Panc1 (cell line): ENCODE measurements around the gene FRMD4A. TPM values are rescaled to one million over a fixed set of nuclear protein-coding genes. Genes with fewer than 3 reads are reported as not detected.

Experiments
- ATAC-seq: fragments of 200-7000 bp; cut with Tn5 transposase; 2 replicates; pipeline ENCODE4 v1.9.1; 2020; ENCODE audit warnings: mild to moderate bottlenecking, moderate library complexity
- BruUV-seq: library from RNA; stranded (reverse); fragments of 400-500 nt; replicated peaks from 2 replicates; lab custom pipeline; 2021; lab: Mats Ljungman, UMichigan
- CTCF ChIA-PET: fragments of 300-600 bp; sonication (Branson Sonifier 250); formaldehyde crosslinking; loops from one replicate; lab custom pipeline; 2022; ENCODE audit warnings: antibody characterized with exemption; lab: Charles Lee
- POLR2A ChIA-PET: fragments of 300-600 bp; sonication (Branson Sonifier 250); formaldehyde crosslinking; loops from one replicate; lab custom pipeline; 2022; ENCODE audit warnings: antibody characterized with exemption; lab: Charles Lee
- DNase-seq: peaks from one replicate; pipeline ENCODE4 v3.0.0-alpha.2; 2010; ENCODE audit warnings: low read depth, low spot score
- H3K27ac ChIP-seq: 2 replicates; pipeline ENCODE4 v1.5.1; 2011; ENCODE audit warnings: mild to moderate bottlenecking, low read length, inconsistent platforms
- H3K27me3 ChIP-seq: fragments of 200-500 bp; sonication (Bioruptor generic); 2 replicates; pipeline ENCODE4 v1.6.0; 2014; ENCODE audit warnings: low read length, inconsistent platforms; ENCODE audit not compliant: control insufficient read depth, insufficient read depth
- H3K36me3 ChIP-seq: fragments of 200-500 bp; sonication (Bioruptor generic); 2 replicates; pipeline ENCODE4 v1.5.1; 2014; ENCODE audit warnings: inconsistent platforms, mild to moderate bottlenecking, low read length, moderate library complexity; ENCODE audit not compliant: control insufficient read depth, insufficient read depth
- H3K4me1 ChIP-seq: 2 replicates; pipeline ENCODE4 v1.5.1; 2011; ENCODE audit warnings: inconsistent platforms, mild to moderate bottlenecking, low read length, moderate library complexity; ENCODE audit not compliant: control insufficient read depth, insufficient read depth
- H3K4me3 ChIP-seq, 2 experiments: 2 replicates each; pipeline ENCODE4 v1.5.1; 2011 to 2012; ENCODE audit warnings: low read depth in 2 of 2, low read length in 2 of 2, mild to moderate bottlenecking in 2 of 2, inconsistent platforms in 1 of 2, moderate library complexity in 1 of 2
- H3K9me3 ChIP-seq: fragments of 200-500 bp; sonication (Bioruptor generic); 2 replicates; pipeline ENCODE4 v1.5.1; 2014; ENCODE audit warnings: low read depth, mild to moderate bottlenecking, inconsistent platforms, low read length, moderate library complexity; ENCODE audit not compliant: control insufficient read depth, insufficient read depth
- POLR2AphosphoS5 ChIP-seq: IDR thresholded peaks from 2 replicates; pipeline ENCODE4 v1.6.1; 2012; ENCODE audit warnings: mild to moderate bottlenecking, low read depth, low read length, moderate library complexity
- SIN3A ChIP-seq: IDR thresholded peaks from 2 replicates; pipeline ENCODE4 v1.6.1; 2012; ENCODE audit warnings: low read depth, mild to moderate bottlenecking, low read length, moderate library complexity, borderline replicate concordance; ENCODE audit not compliant: insufficient read depth
- TCF7L2 ChIP-seq: IDR thresholded peaks from 2 replicates; pipeline ENCODE4 v1.6.1; 2011; ENCODE audit warnings: mild to moderate bottlenecking, low read depth, low read length, inconsistent platforms
- in situ Hi-C: cut with HindIII; loops from 2 replicates; pipeline ENCODE4 v1.10.0; 2016; ENCODE audit warnings: low sequenced_read_pairs, low pct_unique_long_range_greater_than_20kb
- intact Hi-C: fragments of 100-400 bp; cut with micrococcal nuclease; formaldehyde crosslinking; loops from one replicate; pipeline ENCODE4 v1.10.0; 2022; ENCODE audit not compliant: unreplicated experiment
- total RNA-seq: library from RNA; stranded (reverse); gene quantifications from one replicate; pipeline ENCODE4 v1.2.1, GENCODE V29; 2021; ENCODE audit not compliant: unreplicated experiment
- TF ChIP-seq, protein P1 (sequence below): fragments of 450-650 bp; IDR thresholded peaks from 2 replicates; pipeline ENCODE4 v1.5.1; 2017; ENCODE audit warnings: mild to moderate bottlenecking
- TF ChIP-seq, protein P2 (sequence below), 2 experiments: IDR thresholded peaks; 2 replicates each; pipeline ENCODE4 v1.6.1; 2011 to 2012; ENCODE audit warnings: low read depth in 2 of 2, control low read depth in 1 of 2, low read length in 1 of 2, mild to moderate bottlenecking in 1 of 2, moderate library complexity in 1 of 2; ENCODE audit not compliant: insufficient read depth in 1 of 2

Gene FRMD4A
- total RNA-seq, 1 experiment from 2014 or later = 7.1 TPM

DNA sequence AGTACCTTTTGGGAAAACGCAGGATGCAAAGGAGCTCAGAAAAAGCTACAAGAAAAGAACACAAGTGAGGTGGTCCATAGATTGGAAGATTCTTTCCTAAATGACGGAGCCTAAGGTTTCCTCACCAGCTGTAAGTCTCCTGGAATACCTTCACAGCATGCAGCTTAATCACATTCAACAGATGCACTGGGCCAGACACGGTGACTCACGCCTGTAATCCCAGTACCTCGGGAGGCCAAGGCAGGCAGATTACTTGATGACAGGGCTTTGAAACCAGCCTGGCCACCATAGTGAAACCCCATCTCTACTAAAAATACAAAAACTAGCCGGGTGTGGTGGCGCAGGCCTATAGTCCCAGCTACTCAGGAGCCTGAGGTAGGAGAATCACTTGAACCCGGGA, 228.7 kb downstream of the FRMD4A start:
- no TSS peak for BruUV-seq
- intact Hi-C loops = no loop called here
- no peaks in the 10 kb centered on the region for H3K4me1 ChIP-seq
- ChIA-PET CTCF (interaction anchor here (0.6 kb wide), 2 partner anchors 61 to 514 kb away, joined by 3 to 6 read pairs; no protein-coding TSS in a partner anchor), POLR2A (no interaction called here)
- H3K27ac ChIP-seq = no peak overlapping the region
- TF ChIP-seq POLR2AphosphoS5 = no peak
- no peak for TF ChIP-seq SIN3A
- TF ChIP-seq, protein P1, sequence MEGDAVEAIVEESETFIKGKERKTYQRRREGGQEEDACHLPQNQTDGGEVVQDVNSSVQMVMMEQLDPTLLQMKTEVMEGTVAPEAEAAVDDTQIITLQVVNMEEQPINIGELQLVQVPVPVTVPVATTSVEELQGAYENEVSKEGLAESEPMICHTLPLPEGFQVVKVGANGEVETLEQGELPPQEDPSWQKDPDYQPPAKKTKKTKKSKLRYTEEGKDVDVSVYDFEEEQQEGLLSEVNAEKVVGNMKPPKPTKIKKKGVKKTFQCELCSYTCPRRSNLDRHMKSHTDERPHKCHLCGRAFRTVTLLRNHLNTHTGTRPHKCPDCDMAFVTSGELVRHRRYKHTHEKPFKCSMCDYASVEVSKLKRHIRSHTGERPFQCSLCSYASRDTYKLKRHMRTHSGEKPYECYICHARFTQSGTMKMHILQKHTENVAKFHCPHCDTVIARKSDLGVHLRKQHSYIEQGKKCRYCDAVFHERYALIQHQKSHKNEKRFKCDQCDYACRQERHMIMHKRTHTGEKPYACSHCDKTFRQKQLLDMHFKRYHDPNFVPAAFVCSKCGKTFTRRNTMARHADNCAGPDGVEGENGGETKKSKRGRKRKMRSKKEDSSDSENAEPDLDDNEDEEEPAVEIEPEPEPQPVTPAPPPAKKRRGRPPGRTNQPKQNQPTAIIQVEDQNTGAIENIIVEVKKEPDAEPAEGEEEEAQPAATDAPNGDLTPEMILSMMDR = no peak
- no peak for TF ChIP-seq TCF7L2
- TF ChIP-seq, protein P2, sequence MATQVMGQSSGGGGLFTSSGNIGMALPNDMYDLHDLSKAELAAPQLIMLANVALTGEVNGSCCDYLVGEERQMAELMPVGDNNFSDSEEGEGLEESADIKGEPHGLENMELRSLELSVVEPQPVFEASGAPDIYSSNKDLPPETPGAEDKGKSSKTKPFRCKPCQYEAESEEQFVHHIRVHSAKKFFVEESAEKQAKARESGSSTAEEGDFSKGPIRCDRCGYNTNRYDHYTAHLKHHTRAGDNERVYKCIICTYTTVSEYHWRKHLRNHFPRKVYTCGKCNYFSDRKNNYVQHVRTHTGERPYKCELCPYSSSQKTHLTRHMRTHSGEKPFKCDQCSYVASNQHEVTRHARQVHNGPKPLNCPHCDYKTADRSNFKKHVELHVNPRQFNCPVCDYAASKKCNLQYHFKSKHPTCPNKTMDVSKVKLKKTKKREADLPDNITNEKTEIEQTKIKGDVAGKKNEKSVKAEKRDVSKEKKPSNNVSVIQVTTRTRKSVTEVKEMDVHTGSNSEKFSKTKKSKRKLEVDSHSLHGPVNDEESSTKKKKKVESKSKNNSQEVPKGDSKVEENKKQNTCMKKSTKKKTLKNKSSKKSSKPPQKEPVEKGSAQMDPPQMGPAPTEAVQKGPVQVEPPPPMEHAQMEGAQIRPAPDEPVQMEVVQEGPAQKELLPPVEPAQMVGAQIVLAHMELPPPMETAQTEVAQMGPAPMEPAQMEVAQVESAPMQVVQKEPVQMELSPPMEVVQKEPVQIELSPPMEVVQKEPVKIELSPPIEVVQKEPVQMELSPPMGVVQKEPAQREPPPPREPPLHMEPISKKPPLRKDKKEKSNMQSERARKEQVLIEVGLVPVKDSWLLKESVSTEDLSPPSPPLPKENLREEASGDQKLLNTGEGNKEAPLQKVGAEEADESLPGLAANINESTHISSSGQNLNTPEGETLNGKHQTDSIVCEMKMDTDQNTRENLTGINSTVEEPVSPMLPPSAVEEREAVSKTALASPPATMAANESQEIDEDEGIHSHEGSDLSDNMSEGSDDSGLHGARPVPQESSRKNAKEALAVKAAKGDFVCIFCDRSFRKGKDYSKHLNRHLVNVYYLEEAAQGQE (IDR thresholded peaks at IDR 0.05; ENCODE audit: insufficient read depth in 1 of 2, low read depth in 2 of 2, low read length in 1 of 2) = no peak
- ATAC-seq (no peak), DNase-seq (no peak)
- H3K4me3 ChIP-seq = no peak overlapping the region
- in situ Hi-C loops = no loop called here
- H3K36me3 ChIP-seq = no peaks in the 10 kb centered on the region
- H3K27me3 ChIP-seq = no peaks in the 10 kb centered on the region
- no peaks in the 10 kb centered on the region for H3K9me3 ChIP-seq

DNA sequence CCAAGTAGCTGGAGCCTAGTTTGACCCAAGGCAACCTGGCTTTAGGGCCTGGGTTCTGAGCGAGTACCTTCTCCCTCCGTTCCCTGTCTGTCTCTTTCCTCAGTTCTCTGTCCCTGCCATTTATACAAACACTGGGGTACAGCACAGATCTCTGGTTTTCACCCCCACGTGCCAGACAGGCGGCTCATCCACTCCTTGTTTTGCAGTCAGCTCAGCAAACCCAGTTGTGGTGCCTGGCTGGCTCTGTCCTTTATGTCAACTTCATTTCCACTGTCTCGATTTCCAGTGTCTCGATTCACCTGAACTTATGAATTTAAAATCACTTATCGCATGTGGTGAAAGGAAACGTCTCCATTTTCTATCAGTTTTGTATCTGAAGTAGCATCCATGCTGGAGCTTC, 230.8 kb downstream of the FRMD4A start:
- DNase-seq = no peak
- H3K27ac ChIP-seq = no peak overlapping the region
- in situ Hi-C loops = no loop called here
- H3K27me3 ChIP-seq = no peaks in the 10 kb centered on the region
- intact Hi-C loops = loop anchor here (10.0 kb wide), 1 partner anchor 315 kb away; no protein-coding TSS in a partner anchor
- TF ChIP-seq POLR2AphosphoS5 (no peak), SIN3A (no peak), TCF7L2 (no peak)
- TF ChIP-seq, protein P2 (IDR thresholded peaks at IDR 0.05; ENCODE audit: insufficient read depth in 1 of 2, low read depth in 2 of 2, low read length in 1 of 2) = no peak
- TF ChIP-seq, protein P1 = no peak
- no peak for ATAC-seq
- no TSS peak for BruUV-seq
- H3K36me3 ChIP-seq = no peaks in the 10 kb centered on the region
- ChIA-PET POLR2A (no interaction called here), CTCF (no interaction called here)
- H3K9me3 ChIP-seq = no peaks in the 10 kb centered on the region
- H3K4me3 ChIP-seq = no peak overlapping the region
- no peaks in the 10 kb centered on the region for H3K4me1 ChIP-seq
